WTC11 (cell line): ENCODE data around the gene POC1A. TPM values are rescaled to one million over a fixed set of nuclear protein-coding genes. Genes with fewer than 3 reads are reported as not detected.

Source experiments
- FOXP1 ChIP-seq: sonication (generic); formaldehyde crosslinking; IDR thresholded peaks from 2 replicates; pipeline ENCODE4 v1.8.0; 2022; ENCODE audit warnings: missing genetic modification reagents, mild to moderate bottlenecking, moderate library complexity, borderline replicate concordance
- MYBL2 ChIP-seq: sonication (generic); formaldehyde crosslinking; IDR thresholded peaks from 2 replicates; pipeline ENCODE4 v1.8.1; 2023; ENCODE audit warnings: mild to moderate bottlenecking, moderate library complexity, missing genetic modification reagents
- NFATC4 ChIP-seq: fragments of 250-450 bp; sonication (Bioruptor Pico); IDR thresholded peaks from 2 replicates; pipeline ENCODE4 v1.9.0; 2021; ENCODE audit warnings: mild to moderate bottlenecking
- SP1 ChIP-seq: sonication (generic); formaldehyde crosslinking; conservative IDR thresholded peaks from 2 replicates; pipeline ENCODE4 v1.8.1; 2022; ENCODE audit warnings: missing genetic modification reagents
- ZNF671 ChIP-seq: fragments of 250-450 bp; sonication (Bioruptor Pico); IDR thresholded peaks from 2 replicates; pipeline ENCODE4 v1.8.0; 2021; ENCODE audit warnings: mild to moderate bottlenecking
- total RNA-seq: library from RNA; stranded (reverse); gene quantifications from 3 replicates; pipeline ENCODE4 v1.2.3, GENCODE V29; 2021
- TF ChIP-seq, protein P1 (sequence below): sonication (generic); formaldehyde crosslinking; IDR thresholded peaks from 2 replicates; pipeline ENCODE4 v1.8.0; 2022; ENCODE audit warnings: mild to moderate bottlenecking, missing genetic modification reagents
- TF ChIP-seq, protein P2 (sequence below): fragments of 250-450 bp; sonication (Bioruptor Pico); conservative IDR thresholded peaks from 2 replicates; pipeline ENCODE4 v1.9.0; 2021; ENCODE audit warnings: mild to moderate bottlenecking
- TF ChIP-seq, protein P3 (sequence below): sonication (generic); formaldehyde crosslinking; IDR thresholded peaks from 2 replicates; pipeline ENCODE4 v1.8.1; 2022; ENCODE audit warnings: mild to moderate bottlenecking, missing genetic modification reagents, moderate library complexity, borderline replicate concordance
- TF ChIP-seq, protein P4 (sequence below): sonication (generic); formaldehyde crosslinking; IDR thresholded peaks from 2 replicates; pipeline ENCODE4 v1.8.0; 2022; ENCODE audit warnings: missing genetic modification reagents
- TF ChIP-seq, protein P5 (sequence below): sonication (generic); formaldehyde crosslinking; IDR thresholded peaks from 2 replicates; pipeline ENCODE4 v1.8.1; 2023; ENCODE audit warnings: mild to moderate bottlenecking, missing genetic modification reagents, moderate library complexity
- TF ChIP-seq, protein P6 (sequence below): sonication (generic); formaldehyde crosslinking; IDR thresholded peaks from 2 replicates; pipeline ENCODE4 v1.8.0; 2022; ENCODE audit warnings: mild to moderate bottlenecking, missing genetic modification reagents

The POC1A gene
- total RNA-seq, 1 experiment from 2014 or later: 31.3 TPM

DNA sequence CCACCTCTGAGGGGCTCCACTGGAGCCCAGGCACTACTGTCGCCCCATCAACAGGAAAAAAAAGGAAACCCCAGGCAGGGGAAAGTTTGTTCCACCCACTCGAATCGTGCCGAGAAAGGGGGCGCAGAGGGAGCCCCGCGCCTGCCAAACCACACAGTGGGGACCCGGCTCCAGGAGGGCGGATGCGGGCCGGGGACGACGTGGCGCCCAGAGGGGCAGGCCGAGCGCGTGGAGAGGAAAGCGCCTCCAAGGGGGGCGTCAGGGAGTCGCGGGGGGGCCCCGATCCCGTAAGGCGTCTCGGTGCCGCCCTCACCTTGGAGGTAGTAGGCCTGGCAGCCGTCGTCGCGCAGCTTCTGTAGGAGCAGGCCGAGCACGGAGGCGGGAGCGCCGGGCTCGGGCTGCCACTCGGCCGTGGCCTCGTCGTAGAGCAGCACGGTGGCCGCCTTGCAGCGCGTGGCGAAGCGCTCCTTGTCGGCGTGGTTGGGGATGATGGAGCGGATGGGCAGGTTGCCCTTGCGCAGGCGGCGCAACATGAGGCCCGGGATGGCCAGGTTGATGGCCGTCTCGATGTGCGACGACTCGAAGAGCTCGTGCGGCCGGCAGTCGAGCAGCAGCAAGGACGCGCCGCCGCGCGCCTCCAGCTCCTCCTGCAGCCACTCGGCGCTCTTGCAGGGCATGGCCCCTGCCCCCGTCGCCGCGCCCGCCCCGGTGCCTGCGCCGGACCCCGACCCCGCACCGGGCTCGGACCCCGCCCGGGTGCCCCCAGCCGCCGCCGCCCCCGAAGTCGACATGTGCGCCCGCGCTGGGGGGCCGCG lies 98.5 kb downstream of the POC1A start (continued):
- TF ChIP-seq, protein P1, sequence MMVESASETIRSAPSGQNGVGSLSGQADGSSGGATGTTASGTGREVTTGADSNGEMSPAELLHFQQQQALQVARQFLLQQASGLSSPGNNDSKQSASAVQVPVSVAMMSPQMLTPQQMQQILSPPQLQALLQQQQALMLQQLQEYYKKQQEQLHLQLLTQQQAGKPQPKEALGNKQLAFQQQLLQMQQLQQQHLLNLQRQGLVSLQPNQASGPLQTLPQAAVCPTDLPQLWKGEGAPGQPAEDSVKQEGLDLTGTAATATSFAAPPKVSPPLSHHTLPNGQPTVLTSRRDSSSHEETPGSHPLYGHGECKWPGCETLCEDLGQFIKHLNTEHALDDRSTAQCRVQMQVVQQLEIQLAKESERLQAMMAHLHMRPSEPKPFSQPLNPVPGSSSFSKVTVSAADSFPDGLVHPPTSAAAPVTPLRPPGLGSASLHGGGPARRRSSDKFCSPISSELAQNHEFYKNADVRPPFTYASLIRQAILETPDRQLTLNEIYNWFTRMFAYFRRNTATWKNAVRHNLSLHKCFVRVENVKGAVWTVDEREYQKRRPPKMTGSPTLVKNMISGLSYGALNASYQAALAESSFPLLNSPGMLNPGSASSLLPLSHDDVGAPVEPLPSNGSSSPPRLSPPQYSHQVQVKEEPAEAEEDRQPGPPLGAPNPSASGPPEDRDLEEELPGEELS (CRISPR knock-in tag): peak; percentile 95
- TF ChIP-seq ZNF671 (CRISPR knock-in tag): no peak
- TF ChIP-seq, protein P2, sequence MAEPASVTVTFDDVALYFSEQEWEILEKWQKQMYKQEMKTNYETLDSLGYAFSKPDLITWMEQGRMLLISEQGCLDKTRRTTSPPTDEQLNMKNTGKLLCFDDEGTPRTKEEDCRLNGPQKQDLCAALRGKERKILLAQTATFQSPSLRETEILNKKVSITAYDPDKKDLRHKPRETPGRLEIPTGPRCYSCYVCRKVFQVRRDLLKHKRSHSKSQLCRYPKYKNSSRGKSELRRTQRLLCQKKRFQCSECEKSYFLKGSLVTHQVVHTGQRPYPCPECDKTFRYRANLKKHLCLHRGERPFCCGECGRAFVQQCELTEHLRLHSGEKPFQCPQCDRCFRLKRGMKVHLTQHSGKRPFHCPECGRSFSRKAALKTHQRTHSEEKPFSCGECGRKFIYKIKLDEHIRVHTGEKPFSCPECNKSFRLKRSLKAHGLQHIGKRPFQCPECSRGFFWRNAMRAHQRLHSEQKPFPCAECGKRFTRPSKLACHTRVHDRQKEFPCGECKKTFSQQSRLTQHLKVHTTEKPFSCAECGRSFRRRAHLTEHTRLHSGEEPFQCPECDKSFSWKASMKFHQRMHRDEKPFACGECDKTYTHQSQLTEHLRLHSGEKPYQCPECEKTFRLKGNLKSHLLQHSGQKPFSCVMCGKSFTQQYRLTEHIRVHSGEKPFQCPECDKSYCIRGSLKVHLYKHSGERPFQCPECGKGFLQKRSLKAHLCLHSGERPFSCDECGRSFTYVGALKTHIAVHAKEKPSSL: no peak
- no peak; the same call in 1 of the 2 replicates for TF ChIP-seq MYBL2 (CRISPR knock-in tag)
- TF ChIP-seq, protein P3, sequence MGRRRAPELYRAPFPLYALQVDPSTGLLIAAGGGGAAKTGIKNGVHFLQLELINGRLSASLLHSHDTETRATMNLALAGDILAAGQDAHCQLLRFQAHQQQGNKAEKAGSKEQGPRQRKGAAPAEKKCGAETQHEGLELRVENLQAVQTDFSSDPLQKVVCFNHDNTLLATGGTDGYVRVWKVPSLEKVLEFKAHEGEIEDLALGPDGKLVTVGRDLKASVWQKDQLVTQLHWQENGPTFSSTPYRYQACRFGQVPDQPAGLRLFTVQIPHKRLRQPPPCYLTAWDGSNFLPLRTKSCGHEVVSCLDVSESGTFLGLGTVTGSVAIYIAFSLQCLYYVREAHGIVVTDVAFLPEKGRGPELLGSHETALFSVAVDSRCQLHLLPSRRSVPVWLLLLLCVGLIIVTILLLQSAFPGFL (CRISPR knock-in tag): 0 out of 2 replicates have a peak, but pooled peaks have one; percentile 64
- no peak for TF ChIP-seq NFATC4 (CRISPR knock-in tag)
- peak; percentile 27; the same call in 1 of the 2 replicates for TF ChIP-seq SP1 (CRISPR knock-in tag)
- TF ChIP-seq, protein P4, sequence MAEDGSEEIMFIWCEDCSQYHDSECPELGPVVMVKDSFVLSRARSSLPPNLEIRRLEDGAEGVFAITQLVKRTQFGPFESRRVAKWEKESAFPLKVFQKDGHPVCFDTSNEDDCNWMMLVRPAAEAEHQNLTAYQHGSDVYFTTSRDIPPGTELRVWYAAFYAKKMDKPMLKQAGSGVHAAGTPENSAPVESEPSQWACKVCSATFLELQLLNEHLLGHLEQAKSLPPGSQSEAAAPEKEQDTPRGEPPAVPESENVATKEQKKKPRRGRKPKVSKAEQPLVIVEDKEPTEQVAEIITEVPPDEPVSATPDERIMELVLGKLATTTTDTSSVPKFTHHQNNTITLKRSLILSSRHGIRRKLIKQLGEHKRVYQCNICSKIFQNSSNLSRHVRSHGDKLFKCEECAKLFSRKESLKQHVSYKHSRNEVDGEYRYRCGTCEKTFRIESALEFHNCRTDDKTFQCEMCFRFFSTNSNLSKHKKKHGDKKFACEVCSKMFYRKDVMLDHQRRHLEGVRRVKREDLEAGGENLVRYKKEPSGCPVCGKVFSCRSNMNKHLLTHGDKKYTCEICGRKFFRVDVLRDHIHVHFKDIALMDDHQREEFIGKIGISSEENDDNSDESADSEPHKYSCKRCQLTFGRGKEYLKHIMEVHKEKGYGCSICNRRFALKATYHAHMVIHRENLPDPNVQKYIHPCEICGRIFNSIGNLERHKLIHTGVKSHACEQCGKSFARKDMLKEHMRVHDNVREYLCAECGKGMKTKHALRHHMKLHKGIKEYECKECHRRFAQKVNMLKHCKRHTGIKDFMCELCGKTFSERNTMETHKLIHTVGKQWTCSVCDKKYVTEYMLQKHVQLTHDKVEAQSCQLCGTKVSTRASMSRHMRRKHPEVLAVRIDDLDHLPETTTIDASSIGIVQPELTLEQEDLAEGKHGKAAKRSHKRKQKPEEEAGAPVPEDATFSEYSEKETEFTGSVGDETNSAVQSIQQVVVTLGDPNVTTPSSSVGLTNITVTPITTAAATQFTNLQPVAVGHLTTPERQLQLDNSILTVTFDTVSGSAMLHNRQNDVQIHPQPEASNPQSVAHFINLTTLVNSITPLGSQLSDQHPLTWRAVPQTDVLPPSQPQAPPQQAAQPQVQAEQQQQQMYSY (CRISPR knock-in tag): 0 out of 2 replicates have a peak, but pooled peaks have one; percentile 7
- TF ChIP-seq, protein P5, sequence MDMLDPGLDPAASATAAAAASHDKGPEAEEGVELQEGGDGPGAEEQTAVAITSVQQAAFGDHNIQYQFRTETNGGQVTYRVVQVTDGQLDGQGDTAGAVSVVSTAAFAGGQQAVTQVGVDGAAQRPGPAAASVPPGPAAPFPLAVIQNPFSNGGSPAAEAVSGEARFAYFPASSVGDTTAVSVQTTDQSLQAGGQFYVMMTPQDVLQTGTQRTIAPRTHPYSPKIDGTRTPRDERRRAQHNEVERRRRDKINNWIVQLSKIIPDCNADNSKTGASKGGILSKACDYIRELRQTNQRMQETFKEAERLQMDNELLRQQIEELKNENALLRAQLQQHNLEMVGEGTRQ: 0 out of 2 replicates have a peak, but pooled peaks have one; percentile 40
- TF ChIP-seq, protein P6, sequence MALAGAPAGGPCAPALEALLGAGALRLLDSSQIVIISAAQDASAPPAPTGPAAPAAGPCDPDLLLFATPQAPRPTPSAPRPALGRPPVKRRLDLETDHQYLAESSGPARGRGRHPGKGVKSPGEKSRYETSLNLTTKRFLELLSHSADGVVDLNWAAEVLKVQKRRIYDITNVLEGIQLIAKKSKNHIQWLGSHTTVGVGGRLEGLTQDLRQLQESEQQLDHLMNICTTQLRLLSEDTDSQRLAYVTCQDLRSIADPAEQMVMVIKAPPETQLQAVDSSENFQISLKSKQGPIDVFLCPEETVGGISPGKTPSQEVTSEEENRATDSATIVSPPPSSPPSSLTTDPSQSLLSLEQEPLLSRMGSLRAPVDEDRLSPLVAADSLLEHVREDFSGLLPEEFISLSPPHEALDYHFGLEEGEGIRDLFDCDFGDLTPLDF (CRISPR knock-in tag): no peak
- peak; percentile 93 for TF ChIP-seq FOXP1 (CRISPR knock-in tag)
